Neural cell (in vitro differentiated cells): ENCODE results near the gene FHIP1A. TPM values are rescaled to one million over a fixed set of nuclear protein-coding genes. Genes with fewer than 3 reads are reported as not detected.

Source experiments
- H2AFZ ChIP-seq: fragments of 200-600, 300-800 bp; sonication (generic), shearing (Covaris generic); 2 replicates; pipeline ENCODE4 v1.6.0; 2014; ENCODE audit warnings: low read depth, mild to moderate bottlenecking, antibody characterized with exemption, low read length, moderate library complexity
- H3F3A ChIP-seq: fragments of 200-600 bp; shearing (Covaris generic); 2 replicates; pipeline ENCODE4 v1.6.1; 2016; ENCODE audit warnings: mild to moderate bottlenecking, moderate library complexity, mixed read lengths, antibody characterized with exemption, low read length; ENCODE audit not compliant: insufficient read depth, poor library complexity, severe bottlenecking
- H3K27ac ChIP-seq: fragments of 200-600, 300-800 bp; sonication (generic), shearing (Covaris generic); 2 replicates; pipeline ENCODE4 v1.5.1; 2014; ENCODE audit warnings: mild to moderate bottlenecking, low read length, moderate library complexity
- H3K27me3 ChIP-seq: fragments of 300-800, 200-600 bp; sonication (generic), shearing (Covaris generic); 2 replicates; pipeline ENCODE4 v1.6.0; 2014; ENCODE audit warnings: mild to moderate bottlenecking, low read depth, low read length, moderate library complexity; ENCODE audit not compliant: insufficient read depth
- H3K36me3 ChIP-seq: fragments of 300-800, 200-600 bp; sonication (generic), shearing (Covaris generic); 2 replicates; pipeline ENCODE4 v1.5.1; 2014; ENCODE audit warnings: mild to moderate bottlenecking, antibody characterized with exemption, low read length, moderate library complexity; ENCODE audit not compliant: insufficient read depth
- H3K4me2 ChIP-seq: fragments of 300-800, 200-600 bp; sonication (generic), shearing (Covaris generic); 2 replicates; pipeline ENCODE4 v1.6.0; 2014; ENCODE audit warnings: mild to moderate bottlenecking, low read length
- H3K4me3 ChIP-seq: fragments of 300-800, 200-600 bp; sonication (generic), shearing (Covaris generic); 2 replicates; pipeline ENCODE4 v1.5.1; 2014; ENCODE audit warnings: mild to moderate bottlenecking, low read length, moderate library complexity
- H3K79me2 ChIP-seq: fragments of 200-600 bp; shearing (Covaris generic); replicated peaks from 2 replicates; pipeline ENCODE4 v1.6.0; 2014; ENCODE audit warnings: mild to moderate bottlenecking, low read length, moderate library complexity; ENCODE audit not compliant: insufficient read depth
- H3K9ac ChIP-seq: fragments of 300-800, 200-600 bp; sonication (generic), shearing (Covaris generic); 2 replicates; pipeline ENCODE4 v1.6.1; 2016; ENCODE audit warnings: mild to moderate bottlenecking, low read length, mixed read lengths
- H3K9me2 ChIP-seq: fragments of 200-600 bp; shearing (Covaris generic); 2 replicates; pipeline ENCODE4 v1.6.1; 2016; ENCODE audit warnings: mild to moderate bottlenecking, low read length, mixed read lengths; ENCODE audit not compliant: insufficient read depth
- H3K9me3 ChIP-seq: fragments of 200-600, 300-800 bp; sonication (generic), shearing (Covaris generic); 2 replicates; pipeline ENCODE4 v1.6.1; 2016; ENCODE audit warnings: mild to moderate bottlenecking, mixed run types, low read length, moderate library complexity, mixed read lengths
- H4K20me1 ChIP-seq: fragments of 200-600 bp; shearing (Covaris generic); 2 replicates; pipeline ENCODE4 v1.6.1; 2016; ENCODE audit warnings: mild to moderate bottlenecking, mixed run types; ENCODE audit not compliant: insufficient read depth
- EP300 ChIP-seq: fragments of 450-650 bp; conservative IDR thresholded peaks from 2 replicates; pipeline ENCODE4 v1.6.1; 2014; ENCODE audit warnings: antibody characterized with exemption, mild to moderate bottlenecking, moderate library complexity; ENCODE audit not compliant: poor library complexity, severe bottlenecking
- EZH2 ChIP-seq: fragments of 200-600, 300-800 bp; shearing (Covaris generic), sonication (generic); IDR thresholded peaks from 2 replicates; pipeline ENCODE4 v1.6.1; 2014; ENCODE audit warnings: antibody characterized with exemption, low read length, borderline replicate concordance, mild to moderate bottlenecking; ENCODE audit not compliant: insufficient read depth, poor library complexity, severe bottlenecking
- MXI1 ChIP-seq: fragments of 450-650 bp; conservative IDR thresholded peaks from 2 replicates; pipeline ENCODE4 v1.6.1; 2014; ENCODE audit warnings: antibody characterized with exemption, mild to moderate bottlenecking; ENCODE audit not compliant: poor library complexity, severe bottlenecking
- POLR2AphosphoS5 ChIP-seq: IDR thresholded peaks from 2 replicates; pipeline ENCODE4 v1.6.1; 2012
- RAD21 ChIP-seq: fragments of 450-650 bp; conservative IDR thresholded peaks from 2 replicates; pipeline ENCODE4 v1.6.1; 2014; ENCODE audit warnings: antibody characterized with exemption, mild to moderate bottlenecking, moderate library complexity
- REST ChIP-seq: IDR thresholded peaks from 2 replicates; pipeline ENCODE4 v1.6.1; 2012; ENCODE audit warnings: borderline replicate concordance
- SMC3 ChIP-seq: fragments of 450-650 bp; conservative IDR thresholded peaks from 2 replicates; pipeline ENCODE4 v1.6.1; 2014; ENCODE audit warnings: antibody characterized with exemption, mild to moderate bottlenecking, moderate library complexity; ENCODE audit not compliant: poor library complexity
- TAF1 ChIP-seq: IDR thresholded peaks from 2 replicates; pipeline ENCODE4 v1.6.1; 2012; ENCODE audit warnings: low read depth
- polyA plus RNA-seq: library from polyadenylated mRNA; depleted of rRNA; stranded (reverse); fragments of >200 nt; gene quantifications from 2 replicates; pipeline ENCODE4 v1.2.3, GENCODE V29; 2014
- TF ChIP-seq, protein P1 (sequence below): fragments of 450-650 bp; IDR thresholded peaks from 2 replicates; pipeline ENCODE4 v1.5.1; 2014; ENCODE audit warnings: antibody characterized with exemption, mild to moderate bottlenecking, moderate library complexity; ENCODE audit not compliant: poor library complexity, severe bottlenecking

Gene FHIP1A
- polyA plus RNA-seq, 1 donor from 2014 or later, result not detected

DNA sequence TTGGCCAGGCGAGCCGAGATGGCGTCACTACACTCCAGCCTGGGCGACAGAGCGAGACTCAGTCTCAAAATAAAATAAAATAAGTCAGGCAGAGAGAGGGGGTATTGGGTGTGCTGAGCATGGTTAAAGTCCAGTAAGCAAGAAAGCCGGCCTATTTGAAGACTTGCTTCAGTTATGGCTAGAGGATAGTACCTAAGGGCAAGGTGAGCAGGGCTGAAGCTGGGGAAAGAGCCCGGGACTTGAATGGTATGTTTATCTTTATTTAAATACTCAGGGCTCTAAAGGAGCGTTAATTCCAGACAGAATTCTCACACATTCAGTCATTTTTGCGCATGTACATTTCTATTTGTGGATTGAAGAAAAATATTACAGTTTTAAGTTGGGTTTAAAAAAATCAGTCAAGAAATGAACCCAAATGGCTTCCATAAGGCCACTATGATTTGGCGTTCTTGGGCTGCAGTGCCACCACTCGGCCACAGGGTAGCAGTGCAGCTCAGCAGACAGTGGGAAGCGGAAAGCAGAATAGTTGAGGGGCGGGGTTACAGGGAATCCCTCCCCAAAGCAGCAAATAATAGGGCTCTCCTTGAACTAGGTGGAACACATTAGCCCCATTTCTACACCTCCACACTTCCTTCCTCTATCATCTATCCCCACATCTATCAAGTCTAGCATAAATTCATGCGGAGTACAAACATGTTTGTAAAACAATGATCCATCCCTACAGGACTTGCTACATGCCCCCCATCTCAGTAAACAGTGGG is 46.4 kb upstream of the FHIP1A start:
- H3F3A ChIP-seq, result no peaks in the 10 kb centered on the region

GRCh38 chr4:151376540-151376939 is 32.4 kb upstream of the FHIP1A start:
- Histone ChIP-seq H3K79me2 (no peaks in the 10 kb centered on the region), H3K4me2 (no peak overlapping the region), H3K4me3 (no peak overlapping the region), H2AFZ (no peak overlapping the region), H3K9ac (no peak overlapping the region), H3K27me3 (no peaks in the 10 kb centered on the region), H3K36me3 (no peaks in the 10 kb centered on the region), H3K27ac (no peak overlapping the region), H3F3A (no peaks in the 10 kb centered on the region), H3K9me3 (no peaks in the 10 kb centered on the region), H4K20me1 (no peaks in the 10 kb centered on the region), H3K9me2 (no peaks in the 10 kb centered on the region)
- TF ChIP-seq RAD21 (no peak), TAF1 (no peak), EZH2 (no peak), SMC3 (no peak), EP300 (no peak), POLR2AphosphoS5 (no peak), MXI1 (no peak)
- TF ChIP-seq, protein P1, sequence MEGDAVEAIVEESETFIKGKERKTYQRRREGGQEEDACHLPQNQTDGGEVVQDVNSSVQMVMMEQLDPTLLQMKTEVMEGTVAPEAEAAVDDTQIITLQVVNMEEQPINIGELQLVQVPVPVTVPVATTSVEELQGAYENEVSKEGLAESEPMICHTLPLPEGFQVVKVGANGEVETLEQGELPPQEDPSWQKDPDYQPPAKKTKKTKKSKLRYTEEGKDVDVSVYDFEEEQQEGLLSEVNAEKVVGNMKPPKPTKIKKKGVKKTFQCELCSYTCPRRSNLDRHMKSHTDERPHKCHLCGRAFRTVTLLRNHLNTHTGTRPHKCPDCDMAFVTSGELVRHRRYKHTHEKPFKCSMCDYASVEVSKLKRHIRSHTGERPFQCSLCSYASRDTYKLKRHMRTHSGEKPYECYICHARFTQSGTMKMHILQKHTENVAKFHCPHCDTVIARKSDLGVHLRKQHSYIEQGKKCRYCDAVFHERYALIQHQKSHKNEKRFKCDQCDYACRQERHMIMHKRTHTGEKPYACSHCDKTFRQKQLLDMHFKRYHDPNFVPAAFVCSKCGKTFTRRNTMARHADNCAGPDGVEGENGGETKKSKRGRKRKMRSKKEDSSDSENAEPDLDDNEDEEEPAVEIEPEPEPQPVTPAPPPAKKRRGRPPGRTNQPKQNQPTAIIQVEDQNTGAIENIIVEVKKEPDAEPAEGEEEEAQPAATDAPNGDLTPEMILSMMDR, result no peak

More for the DNA sequence above, 46.4 kb upstream of the FHIP1A start:
- Histone ChIP-seq H3K27me3 (no peaks in the 10 kb centered on the region), H3K79me2 (no peaks in the 10 kb centered on the region), H3K4me2 (no peak overlapping the region), H3K9me2 (no peaks in the 10 kb centered on the region), H3K27ac (no peak overlapping the region), H4K20me1 (no peaks in the 10 kb centered on the region), H3K9ac (no peak overlapping the region), H3K4me3 (no peak overlapping the region), H3K9me3 (no peaks in the 10 kb centered on the region), H2AFZ (no peak overlapping the region), H3K36me3 (no peaks in the 10 kb centered on the region)
- TF ChIP-seq TAF1, result no peak
- peak; percentile 98 for TF ChIP-seq RAD21
- TF ChIP-seq POLR2AphosphoS5, result no peak
- TF ChIP-seq SMC3, result peak; percentile 96
- TF ChIP-seq, protein P1, result peak; percentile 96
- no peak for TF ChIP-seq MXI1
- no peak for TF ChIP-seq EP300
- no peak for TF ChIP-seq EZH2
- TF ChIP-seq REST, result no peak
